ENCODE data around the gene CARMIL1.

- TF ChIP-seq CTCF (IDR thresholded peaks at IDR 0.05 in 2 of 3, conservative IDR thresholded peaks at IDR 0.05 in 1 of 3; ENCODE audit: control insufficient read depth in 2 of 3, extremely low read depth in 1 of 3, insufficient read depth in 1 of 3, low read depth in 3 of 3, low read length in 3 of 3) (no peak), USF2 (IDR thresholded peaks at IDR 0.05; ENCODE audit: borderline replicate concordance, low read depth, low read length) (no peak), PAX8 (IDR thresholded peaks at IDR 0.05) (no peak), POLR2AphosphoS5 (IDR thresholded peaks at IDR 0.05; ENCODE audit: low read length) (no peak)
Observed at GRCh38 chr6:25278261-25278913, 787 bp upstream of the CARMIL1 start.
